Stomach smooth muscle (tissue), 2 donors: Measurements from ENCODE around the gene PDE11A.

Source experiments
- H3K27ac ChIP-seq: one replicate; pipeline ENCODE4 v1.7.0; 2013; ENCODE audit warnings: mild to moderate bottlenecking, low read length, inconsistent platforms
- H3K27me3 ChIP-seq, 2 donors: one replicate each; pipeline ENCODE4 v1.7.0; 2013; ENCODE audit warnings: low read length in 2 of 2; ENCODE audit not compliant: insufficient read depth in 2 of 2, control insufficient read depth in 1 of 2
- H3K36me3 ChIP-seq, 2 donors: one replicate each; pipeline ENCODE4 v1.7.0; 2013; ENCODE audit warnings: low read length in 2 of 2; ENCODE audit not compliant: control insufficient read depth in 2 of 2, insufficient read depth in 2 of 2
- H3K4me1 ChIP-seq: one replicate; pipeline ENCODE4 v1.7.0; 2013; ENCODE audit warnings: low read length; ENCODE audit not compliant: control insufficient read depth, insufficient read depth
- H3K4me3 ChIP-seq, 2 donors: one replicate each; pipeline ENCODE4 v1.7.0; 2013; ENCODE audit warnings: low read length in 2 of 2
- H3K9ac ChIP-seq, 2 donors: one replicate each; pipeline ENCODE4 v1.7.0; 2013; ENCODE audit warnings: low read length in 2 of 2, mild to moderate bottlenecking in 1 of 2
- H3K9me3 ChIP-seq, 2 donors: one replicate each; pipeline ENCODE4 v1.7.0; 2013; ENCODE audit warnings: low read length in 2 of 2; ENCODE audit not compliant: control insufficient read depth in 2 of 2
- donor health status: healthy.
- donor health status: Pancreatic carcinoma.

Gene PDE11A

GRCh38 chr2:177694348-177694747 lies 378.2 kb downstream of the PDE11A start:
- Histone ChIP-seq H3K27me3 (no peaks in the 10 kb centered on the region), H3K36me3 (no peaks in the 10 kb centered on the region), H3K9ac (no peak overlapping the region), H3K4me1 (no peaks in the 10 kb centered on the region), H3K27ac (no peak overlapping the region), H3K4me3 (no peak overlapping the region), H3K9me3 (no peaks in the 10 kb centered on the region)

GRCh38 chr2:177693658-177694339 lies 378.8 kb downstream of the PDE11A start:
- Histone ChIP-seq H3K36me3 (no peaks in the 10 kb centered on the region), H3K9me3 (no peaks in the 10 kb centered on the region), H3K4me3 (no peak overlapping the region), H3K27me3 (no peaks in the 10 kb centered on the region), H3K4me1 (no peaks in the 10 kb centered on the region), H3K9ac (no peak overlapping the region), H3K27ac (no peak overlapping the region)

- no peaks in the 10 kb centered on the region for H3K36me3 ChIP-seq
- no peaks in the 10 kb centered on the region for H3K27me3 ChIP-seq
- no peaks in the 10 kb centered on the region for H3K4me1 ChIP-seq
- no peak overlapping the region for H3K4me3 ChIP-seq
- H3K9ac ChIP-seq, result no peak overlapping the region
- H3K9me3 ChIP-seq, result no peaks in the 10 kb centered on the region
- no peak overlapping the region for H3K27ac ChIP-seq
Measured at GRCh38 chr2:177692783-177693269, 379.8 kb downstream of the PDE11A start.

- Histone ChIP-seq H3K9me3 (no peaks in the 10 kb centered on the region), H3K27me3 (no peaks in the 10 kb centered on the region), H3K36me3 (no peaks in the 10 kb centered on the region), H3K4me3 (no peak overlapping the region), H3K9ac (no peak overlapping the region), H3K27ac (no peak overlapping the region), H3K4me1 (no peaks in the 10 kb centered on the region)
Measured at GRCh38 chr2:177692042-177692782, 380.4 kb downstream of the PDE11A start.

- H3K9ac ChIP-seq, result no peak overlapping the region
- H3K4me3 ChIP-seq, result no peak overlapping the region
- H3K4me1 ChIP-seq, result no peaks in the 10 kb centered on the region
- H3K36me3 ChIP-seq, result no peaks in the 10 kb centered on the region
- H3K27me3 ChIP-seq, result no peaks in the 10 kb centered on the region
- no peak overlapping the region for H3K27ac ChIP-seq
- H3K9me3 ChIP-seq, result no peaks in the 10 kb centered on the region
Measured at GRCh38 chr2:177691177-177691576, 381.4 kb downstream of the PDE11A start.

- no peak overlapping the region for H3K4me3 ChIP-seq
- no peak overlapping the region for H3K27ac ChIP-seq
- no peaks in the 10 kb centered on the region for H3K9me3 ChIP-seq
- H3K36me3 ChIP-seq, result no peaks in the 10 kb centered on the region
- H3K27me3 ChIP-seq, result no peaks in the 10 kb centered on the region
- H3K9ac ChIP-seq, result no peak overlapping the region
- no peaks in the 10 kb centered on the region for H3K4me1 ChIP-seq
Measured at GRCh38 chr2:177689623-177690022, 383.0 kb downstream of the PDE11A start.

- no peaks in the 10 kb centered on the region for H3K36me3 ChIP-seq
- no peak overlapping the region for H3K4me3 ChIP-seq
- no peak overlapping the region for H3K27ac ChIP-seq
- no peak overlapping the region for H3K9ac ChIP-seq
- H3K27me3 ChIP-seq, result no peaks in the 10 kb centered on the region
- no peaks in the 10 kb centered on the region for H3K4me1 ChIP-seq
- H3K9me3 ChIP-seq, result no peaks in the 10 kb centered on the region
Measured at GRCh38 chr2:177688844-177689243, 383.7 kb downstream of the PDE11A start.

- no peaks in the 10 kb centered on the region for H3K9me3 ChIP-seq
- H3K27me3 ChIP-seq, result no peaks in the 10 kb centered on the region
- H3K27ac ChIP-seq, result no peak overlapping the region
- H3K9ac ChIP-seq, result no peak overlapping the region
- no peak overlapping the region for H3K4me3 ChIP-seq
- H3K36me3 ChIP-seq, result no peaks in the 10 kb centered on the region
- no peaks in the 10 kb centered on the region for H3K4me1 ChIP-seq
Measured at GRCh38 chr2:177683661-177684069, 388.9 kb downstream of the PDE11A start.

GRCh38 chr2:177682836-177683660 lies 389.5 kb downstream of the PDE11A start:
- Histone ChIP-seq H3K9me3 (no peaks in the 10 kb centered on the region), H3K27me3 (no peaks in the 10 kb centered on the region), H3K9ac (no peak overlapping the region), H3K36me3 (no peaks in the 10 kb centered on the region), H3K27ac (no peak overlapping the region), H3K4me1 (no peaks in the 10 kb centered on the region), H3K4me3 (no peak overlapping the region)

- H3K9ac ChIP-seq, result no peak overlapping the region
- no peaks in the 10 kb centered on the region for H3K9me3 ChIP-seq
- H3K4me3 ChIP-seq, result no peak overlapping the region
- H3K27me3 ChIP-seq, result no peaks in the 10 kb centered on the region
- H3K4me1 ChIP-seq, result no peaks in the 10 kb centered on the region
- H3K27ac ChIP-seq, result no peak overlapping the region
- H3K36me3 ChIP-seq, result no peaks in the 10 kb centered on the region
Measured at GRCh38 chr2:177682006-177682405, 390.6 kb downstream of the PDE11A start.
